BE2C (cell line): ENCODE measurements around the gene OSCP1.

Source experiments
- DNase-seq: peaks from one replicate; pipeline ENCODE4 v3.0.0-alpha.2; 2020
- H3K27me3 ChIP-seq: fragments of 250-450 bp; sonication (Bioruptor Pico); 2 replicates; pipeline ENCODE4 v1.5.1; 2020; ENCODE audit warnings: mild to moderate bottlenecking
- H3K36me3 ChIP-seq: fragments of 250-450 bp; sonication (Bioruptor Pico); 2 replicates; pipeline ENCODE4 v1.5.1; 2020; ENCODE audit warnings: mild to moderate bottlenecking
- H3K4me1 ChIP-seq: fragments of 250-450 bp; sonication (Bioruptor Pico); 2 replicates; pipeline ENCODE4 v1.5.1; 2020
- H3K4me3 ChIP-seq: 2 replicates; pipeline ENCODE4 v1.5.1; 2011; ENCODE audit warnings: low read depth, low read length
- H3K9me3 ChIP-seq: fragments of 250-450 bp; sonication (Bioruptor Pico); 2 replicates; pipeline ENCODE4 v1.5.1; 2020
- TF ChIP-seq, protein P1 (sequence below): IDR thresholded peaks from 2 replicates; pipeline ENCODE4 v1.5.1; 2012; ENCODE audit warnings: mild to moderate bottlenecking, low read depth, low read length

Gene OSCP1

DNA sequence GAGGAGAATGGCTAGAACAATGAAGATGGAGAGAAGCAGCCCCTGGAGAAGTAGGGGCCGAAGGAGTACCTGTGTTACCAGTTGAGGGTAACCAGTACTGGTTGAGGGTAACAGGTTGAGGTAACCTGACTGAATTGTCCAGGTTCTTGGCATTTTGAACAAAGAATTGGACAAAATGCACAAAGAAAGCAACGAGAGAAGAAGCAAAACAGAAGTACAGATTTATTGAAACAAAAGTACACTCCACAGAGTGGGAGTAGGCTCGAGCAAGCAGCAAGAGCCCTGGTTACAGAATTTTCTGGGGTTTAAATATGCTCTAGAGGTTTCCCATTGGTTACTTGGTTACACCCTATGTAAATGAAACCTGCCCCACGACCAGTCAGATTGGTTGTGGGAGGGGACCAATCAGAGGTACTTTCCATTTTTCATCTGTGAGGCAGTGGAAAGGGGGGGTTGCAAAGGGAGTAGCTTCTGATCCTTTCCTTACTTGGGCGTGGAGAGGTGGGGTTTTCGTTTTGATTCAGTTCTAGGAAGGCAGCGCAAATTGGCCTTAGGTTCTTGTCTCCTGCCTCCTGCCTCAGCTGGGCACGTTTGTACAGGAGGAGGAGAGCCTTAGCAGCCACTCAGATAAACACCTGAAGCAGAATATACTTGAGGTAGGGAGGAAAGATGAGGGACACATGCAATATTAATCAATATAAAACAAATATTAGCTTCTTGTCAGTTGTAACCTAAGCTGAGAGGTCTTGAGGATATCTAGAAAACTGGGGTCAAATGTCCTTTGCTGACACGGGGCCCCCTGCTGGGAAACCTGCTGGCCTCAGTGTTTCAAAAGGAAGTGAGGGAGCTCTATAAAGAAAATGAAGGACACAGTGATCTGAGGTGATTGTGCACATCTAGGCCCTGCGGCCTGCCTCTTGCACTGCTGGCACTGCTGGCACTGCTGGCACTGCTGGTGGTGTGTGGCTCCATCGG, 38.3 kb downstream of the OSCP1 start:
- H3K36me3 ChIP-seq: no peaks in the 10 kb centered on the region
- DNase-seq: peak; percentile 58
- H3K9me3 ChIP-seq: no peaks in the 10 kb centered on the region
- no peak overlapping the region for H3K4me3 ChIP-seq
- no peaks in the 10 kb centered on the region for H3K27me3 ChIP-seq
- TF ChIP-seq, protein P1, sequence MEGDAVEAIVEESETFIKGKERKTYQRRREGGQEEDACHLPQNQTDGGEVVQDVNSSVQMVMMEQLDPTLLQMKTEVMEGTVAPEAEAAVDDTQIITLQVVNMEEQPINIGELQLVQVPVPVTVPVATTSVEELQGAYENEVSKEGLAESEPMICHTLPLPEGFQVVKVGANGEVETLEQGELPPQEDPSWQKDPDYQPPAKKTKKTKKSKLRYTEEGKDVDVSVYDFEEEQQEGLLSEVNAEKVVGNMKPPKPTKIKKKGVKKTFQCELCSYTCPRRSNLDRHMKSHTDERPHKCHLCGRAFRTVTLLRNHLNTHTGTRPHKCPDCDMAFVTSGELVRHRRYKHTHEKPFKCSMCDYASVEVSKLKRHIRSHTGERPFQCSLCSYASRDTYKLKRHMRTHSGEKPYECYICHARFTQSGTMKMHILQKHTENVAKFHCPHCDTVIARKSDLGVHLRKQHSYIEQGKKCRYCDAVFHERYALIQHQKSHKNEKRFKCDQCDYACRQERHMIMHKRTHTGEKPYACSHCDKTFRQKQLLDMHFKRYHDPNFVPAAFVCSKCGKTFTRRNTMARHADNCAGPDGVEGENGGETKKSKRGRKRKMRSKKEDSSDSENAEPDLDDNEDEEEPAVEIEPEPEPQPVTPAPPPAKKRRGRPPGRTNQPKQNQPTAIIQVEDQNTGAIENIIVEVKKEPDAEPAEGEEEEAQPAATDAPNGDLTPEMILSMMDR: no peak
- no peaks in the 10 kb centered on the region for H3K4me1 ChIP-seq

DNA sequence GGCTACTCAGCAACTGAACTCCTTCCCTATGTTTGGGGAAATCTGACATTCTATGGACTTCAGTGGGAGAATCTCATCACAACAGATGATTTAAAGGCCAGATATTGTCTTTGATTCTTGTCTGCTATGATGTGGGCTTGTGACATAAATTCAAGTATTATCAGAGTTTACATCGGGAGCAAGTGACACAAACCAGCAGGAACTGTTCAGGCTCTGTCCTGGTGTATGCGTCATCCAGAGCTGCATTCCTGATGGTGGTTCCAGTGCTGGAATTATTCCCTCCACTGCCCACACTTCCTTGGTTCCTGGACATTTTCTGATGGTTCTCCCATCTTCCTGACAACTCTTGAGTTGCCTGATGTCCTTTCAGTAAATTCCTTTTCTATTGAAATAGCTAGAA, 41.8 kb downstream of the OSCP1 start:
- TF ChIP-seq, protein P1: no peak
- H3K4me1 ChIP-seq: no peaks in the 10 kb centered on the region
- no peaks in the 10 kb centered on the region for H3K9me3 ChIP-seq
- no peak for DNase-seq
- no peak overlapping the region for H3K4me3 ChIP-seq
- no peaks in the 10 kb centered on the region for H3K36me3 ChIP-seq
- H3K27me3 ChIP-seq: no peaks in the 10 kb centered on the region

DNA sequence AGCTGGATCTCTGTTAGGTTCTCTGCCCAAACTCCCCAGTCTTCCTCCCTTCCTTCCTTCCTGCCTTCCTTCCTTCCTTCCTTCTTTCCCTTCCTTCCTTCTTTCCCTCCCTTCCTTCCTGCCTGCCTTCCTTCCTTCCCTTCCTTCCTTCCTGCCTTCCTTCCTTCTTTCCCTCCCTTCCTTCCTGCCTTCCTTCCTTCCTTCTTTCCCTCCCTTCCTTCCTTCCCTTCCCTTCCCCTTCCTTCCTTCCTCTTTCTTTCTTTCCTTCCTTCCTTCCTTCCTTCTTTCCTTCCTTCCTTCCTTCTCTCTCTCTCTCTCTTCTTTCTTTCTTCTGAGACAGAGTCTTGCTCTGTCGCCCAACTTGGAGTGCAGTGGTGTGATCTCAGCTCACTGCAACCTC, 43.8 kb downstream of the OSCP1 start:
- H3K27me3 ChIP-seq: no peaks in the 10 kb centered on the region
- TF ChIP-seq, protein P1: no peak
- H3K9me3 ChIP-seq: no peaks in the 10 kb centered on the region
- H3K4me1 ChIP-seq: no peaks in the 10 kb centered on the region
- no peak for DNase-seq
- H3K4me3 ChIP-seq: no peak overlapping the region
- H3K36me3 ChIP-seq: no peaks in the 10 kb centered on the region

DNA sequence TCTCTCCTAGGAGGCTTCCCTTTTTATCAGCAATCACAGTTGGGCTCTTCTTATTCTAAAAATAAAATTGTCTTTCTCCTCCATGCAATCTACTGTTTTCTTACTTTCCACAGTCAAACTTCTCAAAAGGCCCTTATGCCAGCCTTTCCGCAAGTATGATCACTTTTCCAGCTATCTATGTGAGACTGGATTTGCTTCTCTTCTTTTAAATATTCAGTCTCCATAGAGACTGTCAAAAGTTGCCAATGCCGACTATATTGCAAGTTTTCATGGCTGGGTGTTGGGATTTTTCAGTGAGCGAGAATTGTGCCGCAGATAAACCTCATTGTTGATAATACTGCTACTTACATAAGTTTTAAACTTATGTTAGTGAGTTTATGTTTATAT, 47.8 kb downstream of the OSCP1 start:
- DNase-seq: no peak
- Histone ChIP-seq H3K36me3 (no peaks in the 10 kb centered on the region), H3K4me3 (no peak overlapping the region), H3K4me1 (no peaks in the 10 kb centered on the region), H3K9me3 (no peaks in the 10 kb centered on the region), H3K27me3 (no peaks in the 10 kb centered on the region)
- TF ChIP-seq, protein P1: no peak

DNA sequence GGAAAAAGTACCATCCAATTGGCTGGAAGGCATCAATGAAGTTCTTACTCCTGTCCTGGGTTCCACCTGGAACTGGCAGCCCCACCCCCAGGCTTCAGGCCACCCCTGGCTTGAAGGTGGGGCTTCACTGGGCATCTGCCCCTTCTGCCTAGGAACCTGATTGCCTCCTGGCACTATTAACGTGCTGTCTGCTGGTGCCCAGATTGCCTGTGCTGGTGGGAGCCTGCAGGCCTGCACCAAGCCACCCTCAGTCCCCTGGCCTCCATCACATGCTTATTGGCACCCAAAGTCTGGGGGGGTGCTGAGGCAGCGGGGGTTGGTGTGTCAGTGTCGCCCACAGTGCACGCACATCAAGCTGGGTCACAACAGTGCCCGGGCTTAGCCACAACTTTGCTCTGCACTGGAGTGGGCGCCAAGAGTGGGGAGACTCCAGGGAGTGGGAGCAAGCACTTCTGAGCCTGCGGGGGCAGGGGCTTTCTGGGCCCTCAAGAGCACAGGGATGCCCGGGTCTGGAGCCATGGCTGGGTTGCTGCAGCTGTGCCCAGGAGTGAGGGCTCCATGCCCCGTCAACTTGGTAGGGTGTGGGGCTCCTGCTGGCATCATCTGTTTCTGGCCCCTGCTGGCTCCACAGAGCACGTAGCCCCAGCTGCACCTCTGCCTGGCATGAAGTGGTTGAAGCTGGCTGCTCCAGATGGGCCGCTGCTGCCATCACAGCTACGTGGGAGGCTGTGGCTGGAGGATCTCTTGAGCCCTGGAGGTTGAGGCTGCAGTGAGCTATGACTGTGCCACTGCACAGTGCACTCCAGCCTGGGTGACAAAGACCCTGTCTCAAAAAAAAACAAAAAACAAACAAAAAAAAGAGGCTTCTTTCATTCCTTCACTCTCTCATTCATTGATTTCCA, 48.4 kb downstream of the OSCP1 start:
- H3K4me3 ChIP-seq: no peak overlapping the region

More for the DNA sequence above, 48.4 kb downstream of the OSCP1 start:
- Histone ChIP-seq H3K27me3 (no peaks in the 10 kb centered on the region), H3K9me3 (no peaks in the 10 kb centered on the region), H3K36me3 (no peaks in the 10 kb centered on the region), H3K4me1 (no peaks in the 10 kb centered on the region)
- no peak for DNase-seq
- TF ChIP-seq, protein P1: no peak
